CD14-positive monocyte (primary cell): Measurements from ENCODE around the gene GYG2. TPM values are rescaled to one million over a fixed set of nuclear protein-coding genes. Genes with fewer than 3 reads are reported as not detected.

Experiments
- DNase-seq, 3 donors: peaks; one replicate each; pipeline ENCODE4 v3.0.0-alpha.2; 2011 to 2022
- H2AFZ ChIP-seq: 2 replicates; pipeline ENCODE4 v1.6.0; 2012; ENCODE audit warnings: mild to moderate bottlenecking, low read depth, low read length, inconsistent platforms; ENCODE audit not compliant: insufficient read depth, poor library complexity, severe bottlenecking
- H3K27ac ChIP-seq, 2 donors: 1 replicate in 1 of 2; 2 replicates in 1 of 2; pipeline ENCODE4 v1.5.1; 2012 to 2013; ENCODE audit warnings: low read length in 2 of 2, control low read depth in 1 of 2, inconsistent platforms in 1 of 2, low read depth in 1 of 2, mild to moderate bottlenecking in 1 of 2
- H3K27me3 ChIP-seq, 2 donors: one replicate each; pipeline versions ENCODE4 v1.6.0 to v1.6.1; 2011 to 2013; ENCODE audit warnings: low read length in 2 of 2; ENCODE audit not compliant: control insufficient read depth in 2 of 2, insufficient read depth in 2 of 2
- H3K36me3 ChIP-seq, 2 donors: replicated peaks in 1 of 2; 1 replicate in 1 of 2; 2 replicates in 1 of 2; pipeline versions ENCODE4 v1.5.1 to v1.6.1; 2012 to 2013; ENCODE audit warnings: low read length in 2 of 2, control low read depth in 1 of 2, inconsistent platforms in 1 of 2, mild to moderate bottlenecking in 1 of 2; ENCODE audit not compliant: insufficient read depth in 2 of 2, control insufficient read depth in 1 of 2
- H3K4me1 ChIP-seq, 2 donors: 1 replicate in 1 of 2; 2 replicates in 1 of 2; pipeline versions ENCODE4 v1.5.1 to v1.6.1; 2012 to 2013; ENCODE audit warnings: low read length in 2 of 2, control low read depth in 1 of 2, inconsistent platforms in 1 of 2, mild to moderate bottlenecking in 1 of 2, moderate library complexity in 1 of 2; ENCODE audit not compliant: insufficient read depth in 2 of 2, control insufficient read depth in 1 of 2
- H3K4me2 ChIP-seq: replicated peaks from 2 replicates; pipeline ENCODE3; 2012; ENCODE audit warnings: low read length, moderate library complexity, mild to moderate bottlenecking; ENCODE audit not compliant: poor library complexity, severe bottlenecking; ENCODE audit errors: extremely low read depth
- H3K4me3 ChIP-seq, 3 experiments: fragments of 200-600 bp in 1 of 3; sonication (generic) in 1 of 3; replicated peaks in 1 of 3; 1 replicate in 2 of 3; 2 replicates in 1 of 3; pipeline ENCODE4 v1.5.1; 2011 to 2013; ENCODE audit warnings: low read length in 3 of 3, mild to moderate bottlenecking in 3 of 3, control low read depth in 2 of 3, low read depth in 2 of 3, inconsistent platforms in 1 of 3, moderate library complexity in 1 of 3
- H3K79me2 ChIP-seq: 2 replicates; pipeline ENCODE4 v1.6.0; 2012; ENCODE audit warnings: mild to moderate bottlenecking, control low read depth, inconsistent platforms, low read length, moderate library complexity; ENCODE audit not compliant: insufficient read depth
- H3K9ac ChIP-seq: 2 replicates; pipeline ENCODE4 v1.6.0; 2017; ENCODE audit warnings: low read length, mild to moderate bottlenecking; ENCODE audit not compliant: insufficient read depth, poor library complexity, severe bottlenecking
- H3K9me3 ChIP-seq, 2 donors: replicated peaks in 1 of 2; 1 replicate in 1 of 2; 2 replicates in 1 of 2; pipeline versions ENCODE4 v1.5.1 to v1.6.1; 2012 to 2013; ENCODE audit warnings: low read length in 2 of 2, control low read depth in 1 of 2; ENCODE audit not compliant: control insufficient read depth in 1 of 2, insufficient read depth in 1 of 2
- H4K20me1 ChIP-seq: 2 replicates; pipeline ENCODE4 v1.6.0; 2012; ENCODE audit warnings: mild to moderate bottlenecking, low read length, control low read depth, moderate library complexity; ENCODE audit not compliant: insufficient read depth
- H3K27ac Mint-ChIP-seq, 7 donors: one replicate each; pipeline ENCODE4 v1.8.0; 2020; ENCODE audit warnings: mild to moderate bottlenecking in 7 of 7, mixed read lengths in 7 of 7, moderate library complexity in 6 of 7, inconsistent platforms in 2 of 7
- H3K27me3 Mint-ChIP-seq, 3 donors: one replicate each; pipeline ENCODE4 v1.8.0; 2021 to 2022; ENCODE audit warnings: low read depth in 3 of 3, mild to moderate bottlenecking in 3 of 3, mixed read lengths in 3 of 3, moderate library complexity in 3 of 3, inconsistent platforms in 1 of 3
- H3K36me3 Mint-ChIP-seq, 2 donors: one replicate each; pipeline ENCODE4 v1.8.0; 2020; ENCODE audit warnings: mixed read lengths in 2 of 2, inconsistent platforms in 1 of 2, mild to moderate bottlenecking in 1 of 2
- H3K4me1 Mint-ChIP-seq: one replicate; pipeline ENCODE4 v1.8.0; 2020; ENCODE audit warnings: mild to moderate bottlenecking, mixed read lengths
- H3K4me3 Mint-ChIP-seq, 2 donors: one replicate each; pipeline ENCODE4 v1.8.0; 2020; ENCODE audit warnings: mild to moderate bottlenecking in 2 of 2, mixed read lengths in 2 of 2, moderate library complexity in 1 of 2
- H3K9me3 Mint-ChIP-seq, 7 donors: one replicate each; pipeline ENCODE4 v1.8.0; 2020 to 2022; ENCODE audit warnings: mixed read lengths in 7 of 7, mild to moderate bottlenecking in 6 of 7, moderate library complexity in 6 of 7, inconsistent platforms in 2 of 7
- CTCF ChIP-seq: fragments of 200-600 bp; IDR thresholded peaks from one replicate; pipeline ENCODE4 v1.8.0; 2022; ENCODE audit warnings: antibody characterized with exemption, mild to moderate bottlenecking
- WGBS: methylation state at CpG from one replicate; pipeline ENCODE4 v1.1.5; 2013; ENCODE audit warnings: missing lambda C conversion rate; ENCODE audit not compliant: insufficient coverage; 5-methylcytosine and 5-hydroxymethylcytosine counted together
- intact Hi-C, 2 donors: fragments of 100-400 bp; cut with micrococcal nuclease; formaldehyde crosslinking; loops; one replicate each; pipeline versions ENCODE4 v1.15.0 to v1.15.1; 2023
- polyA plus RNA-seq, 3 donors: library from polyadenylated mRNA; depleted of rRNA in 1 of 3; unstranded in 2 of 3; stranded (reverse) in 1 of 3; fragments of 300-500 nt in 2 of 3; fragments of >200 nt in 1 of 3; fragmentation: Illumina TruSeq in 2 of 3; gene quantifications; 1 replicate in 2 of 3; 2 replicates in 1 of 3; pipeline ENCODE4 v1.2.3, GENCODE V29; 2012 to 2021

GYG2 gene
- polyA plus RNA-seq, 3 donors: not detected

GRCh38 chrX:2879670-2880069 lies 50.9 kb downstream of the GYG2 start:
- DNase-seq: no peak
- WGBS: 100% methylated on average over 1 of the region's 1 CpG
- no peaks in the 10 kb centered on the region for H3K4me1 Mint-ChIP-seq

GRCh38 chrX:2883770-2884169 lies 55.0 kb downstream of the GYG2 start:
- Histone ChIP-seq H3K27me3 (no peaks in the 10 kb centered on the region), H2AFZ (no peak overlapping the region), H3K79me2 (no peaks in the 10 kb centered on the region), H3K4me1 (peaks cover 10 to 17% of the 10 kb centered on the region in 2 donors), H3K4me2 (no peak overlapping the region), H3K4me3 (no peak overlapping the region), H4K20me1 (no peaks in the 10 kb centered on the region), H3K27ac (no peak overlapping the region), H3K36me3 (no peaks in the 10 kb centered on the region), H3K9ac (no peak overlapping the region), H3K9me3 (no peaks in the 10 kb centered on the region)
- intact Hi-C loops: no loop called here
- H3K4me1 Mint-ChIP-seq: peaks cover 10% of the 10 kb centered on the region
- H3K27ac Mint-ChIP-seq: peak overlapping the region in 1 of 7 donors; percentile 43
- peaks cover 0 to 3% (median 1%) of the 10 kb centered on the region in 3 donors for H3K27me3 Mint-ChIP-seq
- WGBS: 80% methylated on average over 3 of the region's 14 CpGs
- no peak for TF ChIP-seq CTCF
- no peak for DNase-seq
- H3K36me3 Mint-ChIP-seq: no peaks in the 10 kb centered on the region
- H3K9me3 Mint-ChIP-seq: no peaks in the 10 kb centered on the region
- H3K4me3 Mint-ChIP-seq: peak overlapping the region in 1 of 2 donors; percentile 42

More at GRCh38 chrX:2879670-2880069, 50.9 kb downstream of the GYG2 start:
- Histone ChIP-seq H3K4me1 (no peaks in the 10 kb centered on the region), H3K4me3 (no peak overlapping the region), H4K20me1 (no peaks in the 10 kb centered on the region), H3K27ac (no peak overlapping the region), H3K9ac (no peak overlapping the region), H2AFZ (no peak overlapping the region), H3K79me2 (no peaks in the 10 kb centered on the region), H3K4me2 (no peak overlapping the region), H3K9me3 (no peaks in the 10 kb centered on the region), H3K27me3 (no peaks in the 10 kb centered on the region), H3K36me3 (no peaks in the 10 kb centered on the region)
- H3K9me3 Mint-ChIP-seq: no peaks in the 10 kb centered on the region
- no peak overlapping the region for H3K27ac Mint-ChIP-seq
- no peaks in the 10 kb centered on the region for H3K36me3 Mint-ChIP-seq
- H3K4me3 Mint-ChIP-seq: no peak overlapping the region
- TF ChIP-seq CTCF: no peak
- H3K27me3 Mint-ChIP-seq: peaks cover 0 to 3% (median 1%) of the 10 kb centered on the region in 3 donors
- intact Hi-C loops: loop anchor here in 1 of 2 donors (10.0 kb wide), 1 partner anchor 155 kb away; no protein-coding TSS in a partner anchor
